ENCODE measurements around the gene AUTS2. TPM values are rescaled to one million over a fixed set of nuclear protein-coding genes. Genes with fewer than 3 reads are reported as not detected.

The AUTS2 gene
- total RNA-seq, 1 experiment from 2014 or later = 256 TPM

- no peak overlapping the region for H2BK20ac ChIP-seq (ENCODE audit: low read depth, low read length, poor library complexity, severe bottlenecking)
- Mint-ChIP-seq H3K27me3 (ENCODE audit: low read depth) (no peaks in the 10 kb centered on the region), H3K27ac (peak overlapping the region in 1 of 3 experiments; percentile 23; a peak in 2 of 7 replicates), H3K9me3 (no peaks in the 10 kb centered on the region), H3K36me3 (ENCODE audit: insufficient read depth in 1 of 3, low read depth in 3 of 3) (peaks cover 5 to 30% (median 29%) of the 10 kb centered on the region in 3 experiments; a peak in 6 of 7 replicates), H3K4me1 (peaks cover 53 to 75% of the 10 kb centered on the region in 2 experiments), H3K4me3 (no peak overlapping the region)
- no peak overlapping the region for H3K4ac ChIP-seq (ENCODE audit: low read depth, low read length)
- no peaks in the 10 kb centered on the region for H3K9me3 ChIP-seq (ENCODE audit: control insufficient read depth, low read depth, low read length)
- no peak overlapping the region for H3T11ph ChIP-seq (ENCODE audit: low read length)
- no peak overlapping the region for H3K27ac ChIP-seq (ENCODE audit: insufficient read length, low read depth, low read length)
- H2AK5ac ChIP-seq (ENCODE audit: insufficient read length, low read length) = no peak overlapping the region
- H3K79me2 ChIP-seq (ENCODE audit: insufficient read depth, low read length) = peaks cover 39% of the 10 kb centered on the region; the same call in 1 of the 2 replicates
- H3K79me1 ChIP-seq (ENCODE audit: insufficient read depth, low read depth, low read length, poor library complexity, severe bottlenecking) = peaks cover 16% of the 10 kb centered on the region
- H2AFZ ChIP-seq (ENCODE audit: low read length) = no peak overlapping the region
- no peak overlapping the region for H3K56ac ChIP-seq (ENCODE audit: insufficient read length, low read depth, low read length)
- H4K91ac ChIP-seq (ENCODE audit: insufficient read length, low read depth, low read length) = no peak overlapping the region
- no peak overlapping the region for H3K4me2 ChIP-seq (ENCODE audit: insufficient read depth, insufficient read length, low read length)
- H2BK12ac ChIP-seq (ENCODE audit: insufficient read length, low read depth, low read length) = no peak overlapping the region
- no peak overlapping the region for H3K23ac ChIP-seq (ENCODE audit: insufficient read length, low read depth, low read length)
- no CpG with 5 or more reads among the region's 1 CpG for WGBS (ENCODE audit: extremely low coverage, insufficient read length, low lambda C conversion rate)
- H3K4me1 ChIP-seq (ENCODE audit: insufficient read depth, low read length) = peaks cover 4% of the 10 kb centered on the region; the same call in 1 of the 2 replicates
- no peak for TF ChIP-seq CTCF (conservative IDR thresholded peaks at IDR 0.05)
- no peak overlapping the region for H2BK5ac ChIP-seq (ENCODE audit: insufficient read length, low read length)
- no peak overlapping the region for H4K5ac ChIP-seq (ENCODE audit: insufficient read length, low read depth, low read length)
- no peak for DNase-seq
- H3K14ac ChIP-seq (ENCODE audit: insufficient read depth, low read length) = no peak overlapping the region
- no peak overlapping the region for H2BK120ac ChIP-seq (ENCODE audit: low read depth, low read length, poor library complexity, severe bottlenecking)
- H3K9ac ChIP-seq (ENCODE audit: extremely low read depth, insufficient read length, low read length) = no peak overlapping the region
- no peak overlapping the region for H4K8ac ChIP-seq (replicated peaks; ENCODE audit: insufficient read length, low read depth, low read length)
- H3K23me2 ChIP-seq (ENCODE audit: insufficient read length, low read depth, low read length, poor library complexity, severe bottlenecking) = no peaks in the 10 kb centered on the region
- H3K18ac ChIP-seq (ENCODE audit: insufficient read length, low read depth, low read length) = no peak overlapping the region
- H2BK15ac ChIP-seq (ENCODE audit: low read depth, low read length) = no peak overlapping the region
- H4K20me1 ChIP-seq (ENCODE audit: control insufficient read depth, insufficient read depth, insufficient read length) = no peaks in the 10 kb centered on the region
- no peaks in the 10 kb centered on the region for H3K27me3 ChIP-seq (ENCODE audit: insufficient read depth, low read length)
These were observed 1154.5 kb downstream of the AUTS2 start for GRCh38 chr7:70752794-70753241.

Measured in H9 (cell line).